ENCODE results near the gene NCOA7. TPM values are rescaled to one million over a fixed set of nuclear protein-coding genes. Genes with fewer than 3 reads are reported as not detected.

Gene NCOA7
- total RNA-seq, 1 experiment from 2014 or later, result 9.4 TPM

DNA sequence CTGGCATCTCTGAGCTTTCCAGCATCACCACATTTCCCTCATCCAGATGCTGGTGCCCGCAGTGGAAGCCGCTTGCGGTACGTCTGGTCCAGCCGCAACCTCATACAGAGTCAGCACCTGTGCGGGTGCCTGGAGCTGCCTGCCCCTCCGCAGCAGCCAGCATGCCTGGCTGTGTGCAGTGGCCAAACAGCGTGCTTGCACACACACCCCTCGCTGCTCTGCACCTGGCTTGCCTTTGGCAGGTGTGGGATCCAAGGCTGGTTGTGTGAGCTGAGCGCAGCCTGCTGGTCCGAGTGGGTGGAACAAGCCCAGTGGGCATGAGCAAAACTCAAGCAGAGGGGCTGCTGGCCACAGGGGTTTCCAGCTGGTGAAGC lies 162.7 kb downstream of the NCOA7 start:
- no peak overlapping the region for H2BK5ac ChIP-seq (ENCODE audit: insufficient read length, low read length)
- no peak overlapping the region for H3K18ac ChIP-seq (ENCODE audit: insufficient read length, low read depth, low read length)
- Mint-ChIP-seq H3K36me3 (ENCODE audit: insufficient read depth in 1 of 3, low read depth in 3 of 3) (peaks cover 0 to 6% (median 0%) of the 10 kb centered on the region in 3 experiments; a peak in 3 of 7 replicates), H3K4me3 (no peak overlapping the region), H3K9me3 (peaks cover 5 to 11% of the 10 kb centered on the region in 2 experiments; a peak in 3 of 5 replicates), H3K27ac (no peak overlapping the region), H3K4me1 (peaks cover 5 to 12% of the 10 kb centered on the region in 2 experiments; a peak in 2 of 4 replicates), H3K27me3 (ENCODE audit: low read depth) (peaks cover 4% of the 10 kb centered on the region)
- H2BK120ac ChIP-seq (ENCODE audit: low read depth, low read length, poor library complexity, severe bottlenecking), result no peak overlapping the region
- H2BK20ac ChIP-seq (ENCODE audit: low read depth, low read length, poor library complexity, severe bottlenecking), result no peak overlapping the region
- no peak overlapping the region for H3K14ac ChIP-seq (ENCODE audit: insufficient read depth, low read length)
- TF ChIP-seq, protein P1, sequence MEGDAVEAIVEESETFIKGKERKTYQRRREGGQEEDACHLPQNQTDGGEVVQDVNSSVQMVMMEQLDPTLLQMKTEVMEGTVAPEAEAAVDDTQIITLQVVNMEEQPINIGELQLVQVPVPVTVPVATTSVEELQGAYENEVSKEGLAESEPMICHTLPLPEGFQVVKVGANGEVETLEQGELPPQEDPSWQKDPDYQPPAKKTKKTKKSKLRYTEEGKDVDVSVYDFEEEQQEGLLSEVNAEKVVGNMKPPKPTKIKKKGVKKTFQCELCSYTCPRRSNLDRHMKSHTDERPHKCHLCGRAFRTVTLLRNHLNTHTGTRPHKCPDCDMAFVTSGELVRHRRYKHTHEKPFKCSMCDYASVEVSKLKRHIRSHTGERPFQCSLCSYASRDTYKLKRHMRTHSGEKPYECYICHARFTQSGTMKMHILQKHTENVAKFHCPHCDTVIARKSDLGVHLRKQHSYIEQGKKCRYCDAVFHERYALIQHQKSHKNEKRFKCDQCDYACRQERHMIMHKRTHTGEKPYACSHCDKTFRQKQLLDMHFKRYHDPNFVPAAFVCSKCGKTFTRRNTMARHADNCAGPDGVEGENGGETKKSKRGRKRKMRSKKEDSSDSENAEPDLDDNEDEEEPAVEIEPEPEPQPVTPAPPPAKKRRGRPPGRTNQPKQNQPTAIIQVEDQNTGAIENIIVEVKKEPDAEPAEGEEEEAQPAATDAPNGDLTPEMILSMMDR (conservative IDR thresholded peaks at IDR 0.05), result peak; percentile 60
- H3K4ac ChIP-seq (ENCODE audit: low read depth, low read length), result no peak overlapping the region
- no peak overlapping the region for H3K4me2 ChIP-seq (ENCODE audit: insufficient read depth, insufficient read length, low read length)
- H3K9ac ChIP-seq (ENCODE audit: extremely low read depth, insufficient read length, low read length), result no peak overlapping the region
- DNase-seq, result peak; percentile 87
- H2AK5ac ChIP-seq (ENCODE audit: insufficient read length, low read length), result no peak overlapping the region
- H3K4me1 ChIP-seq (ENCODE audit: insufficient read depth, low read length), result 0 out of 2 replicates have a peak, but pooled peaks cover 2% of the 10 kb centered on the region
- H4K8ac ChIP-seq (replicated peaks; ENCODE audit: insufficient read length, low read depth, low read length), result no peak overlapping the region
- no peak overlapping the region for H3K27ac ChIP-seq (ENCODE audit: insufficient read length, low read depth, low read length)
- no peaks in the 10 kb centered on the region for H3K23me2 ChIP-seq (ENCODE audit: insufficient read length, low read depth, low read length, poor library complexity, severe bottlenecking)
- H3K9me3 ChIP-seq (ENCODE audit: control insufficient read depth, low read depth, low read length), result no peaks in the 10 kb centered on the region
- no peaks in the 10 kb centered on the region for H3K79me1 ChIP-seq (ENCODE audit: insufficient read depth, low read depth, low read length, poor library complexity, severe bottlenecking)
- no peak overlapping the region for H2BK12ac ChIP-seq (ENCODE audit: insufficient read length, low read depth, low read length)
- H4K5ac ChIP-seq (ENCODE audit: insufficient read length, low read depth, low read length), result no peak overlapping the region
- no peaks in the 10 kb centered on the region for H4K20me1 ChIP-seq (ENCODE audit: control insufficient read depth, insufficient read depth, insufficient read length)
- H2AFZ ChIP-seq (ENCODE audit: low read length), result no peak overlapping the region
- H2BK15ac ChIP-seq (ENCODE audit: low read depth, low read length), result no peak overlapping the region
- H3K56ac ChIP-seq (ENCODE audit: insufficient read length, low read depth, low read length), result no peak overlapping the region
- H4K91ac ChIP-seq (ENCODE audit: insufficient read length, low read depth, low read length), result no peak overlapping the region
- H3K27me3 ChIP-seq (ENCODE audit: insufficient read depth, low read length), result no peaks in the 10 kb centered on the region
- WGBS (ENCODE audit: extremely low coverage, insufficient read length, low lambda C conversion rate), result no CpG with 5 or more reads among the region's 11 CpGs
- H3K79me2 ChIP-seq (ENCODE audit: insufficient read depth, low read length), result no peaks in the 10 kb centered on the region
- H3K23ac ChIP-seq (ENCODE audit: insufficient read length, low read depth, low read length), result no peak overlapping the region
- no peak overlapping the region for H3T11ph ChIP-seq (ENCODE audit: low read length)
